ENCODE measurements around the gene TRIP12. TPM values are rescaled to one million over a fixed set of nuclear protein-coding genes. Genes with fewer than 3 reads are reported as not detected.
"Not testable (repeated sequence)": the region's sequence is repeated elsewhere in the genome, so short reads cannot be mapped to it uniquely, and the experiment has no call there.

TRIP12 gene
- total RNA-seq, 2 donors from 2014 or later, result 182 to 289 TPM

GRCh38 chr2:229798446-229799155 lies 123.2 kb downstream of the TRIP12 start:
- TF ChIP-seq CTCF (IDR thresholded peaks at IDR 0.05) (no peak), POLR2A (IDR thresholded peaks at IDR 0.05) (no peak), POLR2AphosphoS5 (IDR thresholded peaks at IDR 0.05) (no peak)
- intact Hi-C loops (cut with DNase I), result loop anchor here (10.0 kb wide), 1 partner anchor 366 kb away; no protein-coding TSS in a partner anchor
- H3K27ac ChIP-seq, result no peak overlapping the region
- no peak overlapping the region for H3K4me3 ChIP-seq
- no peaks in the 10 kb centered on the region for H3K27me3 ChIP-seq (replicated peaks; ENCODE audit: insufficient read depth)
- no peaks in the 10 kb centered on the region for H3K4me1 ChIP-seq (replicated peaks)
- 65% methylated on average over 5 of the region's 5 CpGs for WGBS
- no peak for DNase-seq (ENCODE audit: low spot score)
- H3K36me3 ChIP-seq, result peaks cover 0 to 11% of the 10 kb centered on the region in 2 donors
- H3K9me3 ChIP-seq, result no peaks in the 10 kb centered on the region

- Histone ChIP-seq H3K36me3 (peaks cover 7 to 11% of the 10 kb centered on the region in 2 donors), H3K4me1 (replicated peaks) (no peaks in the 10 kb centered on the region), H3K27me3 (replicated peaks; ENCODE audit: insufficient read depth) (no peaks in the 10 kb centered on the region), H3K9me3 (no peaks in the 10 kb centered on the region), H3K27ac (no peak overlapping the region), H3K4me3 (no peak overlapping the region)
- no peak for TF ChIP-seq POLR2A (IDR thresholded peaks at IDR 0.05)
- no peak for TF ChIP-seq CTCF (IDR thresholded peaks at IDR 0.05)
- no peak for TF ChIP-seq POLR2AphosphoS5 (IDR thresholded peaks at IDR 0.05)
- intact Hi-C loops (cut with DNase I), result loop anchor here (10.0 kb wide), 1 partner anchor 370 kb away; no protein-coding TSS in a partner anchor
- no peak for DNase-seq (ENCODE audit: low spot score)
Observed at GRCh38 chr2:229795058-229795457, 126.8 kb downstream of the TRIP12 start.

GRCh38 chr2:229794636-229795035 lies 127.2 kb downstream of the TRIP12 start:
- Histone ChIP-seq H3K4me3 (no peak overlapping the region), H3K9me3 (no peaks in the 10 kb centered on the region), H3K27me3 (replicated peaks; ENCODE audit: insufficient read depth) (no peaks in the 10 kb centered on the region), H3K27ac (no peak overlapping the region), H3K4me1 (replicated peaks) (no peaks in the 10 kb centered on the region), H3K36me3 (peaks cover 7 to 11% of the 10 kb centered on the region in 2 donors)
- intact Hi-C loops (cut with DNase I), result loop anchor here (10.0 kb wide), 1 partner anchor 370 kb away; no protein-coding TSS in a partner anchor
- 81% methylated on average over 1 of the region's 1 CpG for WGBS
- no peak for DNase-seq (ENCODE audit: low spot score)
- no peak for TF ChIP-seq CTCF (IDR thresholded peaks at IDR 0.05)

GRCh38 chr2:229786289-229786688 lies 135.5 kb downstream of the TRIP12 start:
- DNase-seq (ENCODE audit: low spot score); H3K9me3 ChIP-seq; H3K27ac ChIP-seq; H3K4me1 ChIP-seq (replicated peaks); H3K36me3 ChIP-seq; intact Hi-C loops (cut with DNase I); H3K27me3 ChIP-seq (replicated peaks; ENCODE audit: insufficient read depth); H3K4me3 ChIP-seq: not testable (repeated sequence)
- 95% methylated on average over 11 of the region's 11 CpGs for WGBS

- intact Hi-C loops (cut with DNase I), result no loop called here
- WGBS, result 93% methylated on average over 2 of the region's 2 CpGs
Observed at GRCh38 chr2:229784791-229785190, 137.0 kb downstream of the TRIP12 start.

More at GRCh38 chr2:229784791-229785190, 137.0 kb downstream of the TRIP12 start:
- Histone ChIP-seq H3K4me1 (replicated peaks) (no peaks in the 10 kb centered on the region), H3K9me3 (no peaks in the 10 kb centered on the region), H3K4me3 (no peak overlapping the region), H3K27me3 (replicated peaks; ENCODE audit: insufficient read depth) (no peaks in the 10 kb centered on the region), H3K36me3 (no peaks in the 10 kb centered on the region), H3K27ac (no peak overlapping the region)
- TF ChIP-seq POLR2A (IDR thresholded peaks at IDR 0.05) (no peak), CTCF (IDR thresholded peaks at IDR 0.05) (no peak), POLR2AphosphoS5 (IDR thresholded peaks at IDR 0.05) (no peak)
- no peak for DNase-seq (ENCODE audit: low spot score)

Data from prostate gland (tissue), 2 donors.